Hematopoietic multipotent progenitor cell treated with erythropoietin and hydrocortisone succinate and interleukin-3 and kit ligand, for 4 days (in vitro differentiated cells): Measurements from ENCODE around the gene HSD17B12.
"Not testable (repeated sequence)": the region's sequence is repeated elsewhere in the genome, so short reads cannot be mapped to it uniquely, and the experiment has no call there.

Experiments
- DNase-seq: peaks from one replicate; pipeline ENCODE4 v3.0.0-alpha.2; 2015

Gene HSD17B12

GRCh38 chr11:43680521-43681400 lies at the start of gene HSD17B12:
Gene HSD17B12, plus strand, starts transcription at chr11:43680738. Its CDS starts 90 bp downstream, at chr11:43680828.
- DNase-seq: peak; percentile 100

DNA sequence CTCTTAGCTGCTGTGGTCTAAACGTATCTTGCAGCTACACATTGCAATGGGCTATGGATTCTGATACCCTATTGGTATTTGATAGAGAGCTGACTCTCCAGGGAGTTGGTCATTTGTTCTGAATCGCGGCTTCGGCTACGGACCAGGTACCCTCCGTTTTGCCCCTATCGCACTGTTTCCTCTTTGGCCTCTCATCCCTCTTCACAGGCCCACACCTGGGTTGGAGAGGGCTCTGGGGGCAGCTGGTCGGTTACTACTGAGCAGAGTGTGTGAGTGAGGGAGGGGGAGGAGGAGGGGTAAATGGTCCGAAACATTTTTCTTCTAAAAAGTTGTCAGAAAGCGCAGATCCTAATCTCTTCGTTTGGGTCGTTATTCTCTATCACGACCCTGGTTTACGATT lies 48.8 kb upstream of the HSD17B12 start:
- DNase-seq: no peak

DNA sequence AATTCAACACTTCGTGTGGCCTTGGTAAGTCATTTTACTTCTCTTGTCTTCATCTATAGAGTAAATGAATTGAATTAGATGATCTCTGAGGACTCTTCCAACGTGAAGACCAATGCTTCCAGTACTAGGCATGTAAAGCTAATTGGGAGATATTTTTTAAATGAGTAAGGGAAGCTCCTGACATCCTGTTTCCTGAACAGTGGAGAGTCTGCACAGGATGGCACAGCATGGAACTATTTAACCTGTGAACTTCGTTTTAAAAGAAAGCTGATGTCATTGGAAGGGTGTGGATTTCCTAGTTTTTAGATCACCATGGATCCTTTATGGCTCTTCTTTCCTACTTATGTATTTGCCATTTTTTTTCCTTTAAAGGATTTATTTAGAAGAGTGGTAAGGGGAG lies 48.4 kb upstream of the HSD17B12 start:
- DNase-seq: no peak

- no peak for DNase-seq
These were observed 41.8 kb upstream of the HSD17B12 start for GRCh38 chr11:43638717-43639116.

GRCh38 chr11:43639224-43639623 lies 41.3 kb upstream of the HSD17B12 start:
- DNase-seq: no peak

DNA sequence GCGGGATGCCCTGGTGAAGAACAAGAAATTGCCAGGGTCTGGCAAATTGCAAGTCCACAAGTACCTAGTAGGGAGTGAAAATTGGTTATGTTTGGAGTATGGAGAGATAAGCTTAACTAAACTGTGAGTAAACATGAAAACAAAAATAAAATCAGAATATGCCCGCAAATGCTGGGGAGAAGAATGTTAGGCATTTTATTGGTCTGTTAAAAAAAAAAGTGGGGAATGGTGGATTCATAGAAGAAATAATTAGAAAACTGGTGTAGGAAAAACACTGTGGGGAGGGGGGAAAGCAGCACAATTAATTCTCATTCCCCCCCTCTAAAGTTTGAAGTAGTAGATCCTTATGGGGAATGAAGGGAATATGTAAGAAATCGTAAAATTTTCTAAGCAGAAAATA lies 40.6 kb upstream of the HSD17B12 start:
- no peak for DNase-seq

- peak; percentile 94 for DNase-seq
These were observed 36.5 kb upstream of the HSD17B12 start for GRCh38 chr11:43643898-43644620.

DNA sequence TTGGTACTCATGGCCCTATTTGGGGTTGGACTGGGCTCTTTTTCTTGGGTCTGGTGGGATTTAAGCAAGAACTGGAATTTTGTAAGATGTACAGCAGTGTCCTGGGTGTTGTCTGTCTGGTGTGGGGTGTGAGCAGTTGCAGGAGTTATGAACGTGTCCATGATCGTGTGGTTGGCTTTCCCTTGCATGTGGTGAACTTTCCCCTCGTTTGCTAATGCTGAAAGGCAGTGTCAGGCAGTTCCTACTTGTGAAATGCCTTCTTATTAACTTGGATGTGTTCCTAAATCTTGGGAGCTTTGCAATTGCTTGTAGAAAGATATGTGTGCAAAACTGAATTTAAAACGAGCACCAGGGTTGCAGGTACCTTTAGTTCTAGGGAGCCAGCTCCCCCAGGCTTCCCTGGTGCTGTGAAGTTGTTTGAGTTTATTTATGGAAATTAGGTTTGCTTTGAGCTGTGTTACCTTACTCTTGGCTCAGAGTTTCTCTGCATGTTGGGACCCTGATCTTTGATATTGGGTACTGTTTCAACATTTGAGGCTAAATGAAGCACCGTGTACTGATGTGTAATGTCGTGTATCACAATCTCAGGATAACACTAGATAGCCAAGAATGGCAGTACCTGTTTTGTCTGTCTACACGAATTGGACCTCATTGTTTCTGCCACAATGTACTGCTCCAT lies 35.8 kb upstream of the HSD17B12 start:
- peak; percentile 31 for DNase-seq

- no peak for DNase-seq
These were observed 33.8 kb upstream of the HSD17B12 start for GRCh38 chr11:43646767-43647166.

DNA sequence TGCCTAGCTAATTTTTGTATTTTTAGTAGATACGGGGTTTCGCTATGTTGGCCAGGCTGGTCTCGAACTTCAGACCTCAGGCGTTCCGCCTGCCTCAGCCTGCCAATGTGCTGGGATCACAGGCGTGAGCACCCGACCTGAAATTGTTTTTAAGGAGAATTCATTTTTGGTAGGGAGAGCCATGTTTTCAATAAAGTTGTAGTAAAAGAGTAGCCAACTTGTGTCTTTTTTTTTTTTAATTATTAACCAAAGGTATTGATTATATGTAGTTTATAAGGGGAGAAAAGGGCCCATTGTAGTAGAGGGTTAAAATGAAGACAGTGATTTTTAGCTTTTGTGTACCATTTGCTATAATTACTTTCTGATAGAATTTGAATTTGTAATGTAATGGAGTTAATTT lies 31.6 kb upstream of the HSD17B12 start:
- DNase-seq: no peak

DNA sequence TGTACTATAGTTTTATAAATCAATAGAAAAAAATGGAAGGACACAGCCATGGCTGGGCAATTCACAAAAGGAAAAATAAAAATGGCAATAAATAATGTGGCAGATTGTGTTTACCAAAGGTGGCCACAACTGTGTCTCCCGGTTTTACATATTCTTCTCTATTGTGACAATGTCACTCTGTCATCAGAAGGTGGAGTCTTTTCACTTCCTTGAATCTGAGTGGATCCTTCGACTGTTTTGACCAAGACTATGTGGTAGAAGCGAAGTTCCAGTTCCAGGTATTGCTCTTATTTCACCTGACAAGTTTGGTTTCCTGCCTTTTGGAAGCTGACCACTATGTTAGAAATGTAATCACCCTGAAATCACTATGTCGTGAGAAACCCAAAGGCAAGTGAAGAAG lies 31.0 kb upstream of the HSD17B12 start:
- DNase-seq: peak; percentile 19

DNA sequence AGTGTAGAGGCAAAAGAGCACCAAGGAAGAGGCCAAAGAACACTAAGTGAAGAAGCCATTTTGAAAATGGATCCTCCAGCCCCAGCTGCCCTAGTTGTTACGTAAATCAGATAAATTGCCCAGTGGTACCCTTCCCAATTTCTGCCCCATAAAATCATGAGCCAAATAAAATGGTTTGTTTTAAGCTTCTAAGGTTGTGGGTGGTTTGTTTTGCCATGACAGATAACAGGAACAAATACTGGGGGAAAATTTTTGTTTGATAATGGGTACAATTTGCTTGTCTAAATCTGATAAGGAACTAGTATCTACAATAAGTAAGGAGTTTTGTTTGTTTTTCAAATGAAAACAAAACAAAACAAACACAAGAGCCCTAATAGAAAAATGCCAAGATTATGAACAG lies 30.6 kb upstream of the HSD17B12 start:
- DNase-seq: no peak

GRCh38 chr11:43663018-43663417 lies 17.5 kb upstream of the HSD17B12 start:
- not testable (repeated sequence) for DNase-seq

DNA sequence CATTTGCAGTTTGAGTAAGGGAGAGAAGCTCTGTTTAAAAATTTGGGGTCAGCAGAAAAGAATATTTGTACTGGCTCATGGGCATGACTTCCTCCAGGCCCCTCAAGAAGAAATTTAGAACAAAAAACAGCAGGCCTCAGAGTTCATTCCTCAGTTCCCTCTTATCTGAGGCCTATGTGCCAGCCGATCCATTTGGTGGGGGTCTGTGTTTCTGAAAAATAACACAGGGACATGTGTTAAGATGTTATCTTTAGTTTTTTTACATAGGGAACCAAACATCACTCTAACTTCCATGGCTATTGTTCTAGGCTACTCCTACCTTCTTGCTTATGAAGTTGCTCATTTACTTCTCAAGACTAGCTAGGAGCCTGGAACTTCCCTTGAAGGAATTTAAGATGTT lies 16.2 kb upstream of the HSD17B12 start:
- DNase-seq: no peak

GRCh38 chr11:43671284-43671683 lies 9.3 kb upstream of the HSD17B12 start:
- DNase-seq: not testable (repeated sequence)

DNA sequence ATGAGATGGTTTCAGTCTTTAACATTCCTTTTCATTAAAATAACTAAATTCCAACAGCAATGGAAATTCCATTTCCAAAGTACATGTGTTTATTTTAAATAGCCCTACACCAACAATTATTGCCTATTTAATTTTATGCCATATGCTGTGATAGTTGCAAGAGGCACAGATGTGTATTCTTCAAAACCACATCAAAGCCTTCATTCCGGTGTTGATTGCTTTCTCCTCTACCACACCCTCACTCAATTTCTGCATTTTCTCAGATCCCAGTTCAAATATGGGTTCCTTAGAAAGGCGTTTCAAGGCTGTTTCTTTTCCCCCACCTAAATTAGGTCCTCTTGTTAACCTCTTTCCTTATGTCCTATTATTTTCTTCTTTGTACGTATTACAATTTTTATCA lies 6.0 kb upstream of the HSD17B12 start:
- DNase-seq: no peak

DNA sequence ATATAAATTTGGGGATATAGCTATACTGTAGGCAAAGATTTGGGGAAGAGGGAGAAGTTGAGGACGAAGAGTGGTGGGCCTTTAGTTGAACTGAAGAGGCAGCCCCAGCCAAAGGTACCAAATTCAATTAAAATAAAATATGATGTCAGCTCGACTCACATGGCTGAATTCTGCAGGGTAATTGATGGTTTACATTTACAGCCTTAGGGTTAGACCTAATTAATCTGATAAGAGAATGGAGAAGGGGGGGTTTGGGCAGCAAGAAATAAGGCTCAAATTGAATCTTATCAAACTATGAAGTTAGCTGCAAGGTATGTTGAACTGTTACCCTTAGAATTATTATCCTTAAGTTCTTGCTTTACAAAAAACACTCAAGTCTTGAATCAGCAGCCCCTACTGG lies 3.6 kb upstream of the HSD17B12 start:
- no peak for DNase-seq

GRCh38 chr11:43681401-43681942 lies 934 bp downstream of the HSD17B12 start:
- DNase-seq: peak; percentile 52

GRCh38 chr11:43682081-43682480 lies 1.5 kb downstream of the HSD17B12 start:
- DNase-seq: peak; percentile 34

- peak; percentile 61 for DNase-seq
These were observed 4.9 kb downstream of the HSD17B12 start for GRCh38 chr11:43685440-43685839.

DNA sequence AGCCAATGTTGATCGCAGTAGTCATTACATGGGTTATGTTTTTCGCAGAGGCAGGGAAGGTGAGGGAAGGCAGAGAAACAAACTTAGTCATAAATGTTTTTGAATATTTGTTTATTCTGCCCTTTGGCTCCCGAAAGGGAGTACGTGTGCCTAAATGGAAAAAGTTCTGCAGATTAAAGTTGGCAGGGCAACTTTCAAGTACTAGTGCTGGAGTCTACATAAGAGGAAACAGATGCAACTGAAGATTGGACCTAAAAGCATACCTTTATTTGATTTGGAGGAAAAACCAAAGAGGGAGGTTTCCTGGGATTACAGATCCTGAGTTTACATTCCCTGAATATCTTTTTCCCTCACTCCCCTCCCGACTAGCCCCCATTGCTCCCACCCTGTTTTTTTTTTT lies 5.7 kb downstream of the HSD17B12 start:
- DNase-seq: peak; percentile 60

DNA sequence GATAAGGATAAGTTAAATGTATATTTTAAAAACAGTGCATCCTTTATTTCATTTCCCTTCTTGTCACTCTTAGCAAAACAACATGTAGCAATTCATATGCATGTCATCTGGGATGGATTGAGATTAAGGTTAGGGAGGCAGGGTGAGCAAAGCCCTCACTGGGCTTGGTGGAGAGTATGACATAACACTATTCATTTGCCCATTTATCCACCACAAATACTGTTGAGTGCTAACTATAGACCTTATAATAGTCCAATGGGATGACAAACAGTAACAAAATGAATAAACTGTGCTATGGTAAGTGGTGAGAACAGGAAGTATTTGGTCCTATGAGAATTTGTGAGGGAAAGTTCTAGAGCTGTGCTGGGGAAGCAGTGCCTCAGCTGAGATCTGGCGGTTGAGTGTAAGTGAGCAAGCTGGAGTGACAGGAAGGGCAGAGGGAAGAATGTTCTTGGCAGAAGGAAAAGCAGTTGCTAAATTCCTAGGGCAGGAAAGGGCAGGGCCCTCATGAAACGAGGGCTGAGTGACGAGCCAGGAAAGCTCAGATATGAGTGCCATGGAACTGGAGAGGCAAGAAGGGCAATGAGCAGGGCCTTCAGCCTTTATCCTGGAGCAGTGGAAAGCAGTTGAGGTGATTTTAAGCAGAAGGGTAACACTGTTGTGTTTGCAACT lies 6.7 kb downstream of the HSD17B12 start:
- no peak for DNase-seq

DNA sequence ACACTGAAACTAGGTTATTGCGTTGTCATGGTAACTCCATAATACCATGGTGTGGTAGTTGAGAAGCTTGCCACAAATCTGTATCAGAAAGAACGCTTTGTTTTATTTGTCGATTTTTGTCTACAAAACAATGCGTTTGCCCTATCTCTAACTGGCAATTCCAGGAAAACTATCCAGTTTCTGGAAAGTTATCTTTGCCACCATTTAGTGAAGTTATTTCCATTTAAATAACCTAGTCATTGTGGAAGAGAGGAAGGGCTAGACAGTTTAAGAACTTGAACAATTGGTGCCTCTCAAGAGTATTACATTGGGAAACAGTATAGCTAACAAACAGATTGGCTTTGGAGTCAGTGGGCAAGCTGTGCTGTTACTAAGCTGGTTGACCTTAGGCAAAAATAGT lies 7.9 kb downstream of the HSD17B12 start:
- DNase-seq: peak; percentile 28
